OCI-LY3 (cell line): ENCODE measurements around the gene ZNF185.

Experiments
- CTCF ChIP-seq: fragments of 200-600, 300-600 bp; sonication (generic); IDR thresholded peaks from 2 replicates; pipeline ENCODE4 v1.5.1; 2014; ENCODE audit warnings: antibody characterized with exemption, low read length, low read depth
- EZH2phosphoT487 ChIP-seq: fragments of 200-600 bp; shearing (Covaris generic); IDR thresholded peaks from 2 replicates; pipeline ENCODE4 v1.6.1; 2018; ENCODE audit warnings: antibody characterized with exemption, mixed run types, low read depth

GRCh38 chrX:152928761-152929400, 31.0 kb downstream of the ZNF185 start:
- TF ChIP-seq CTCF, result no peak
- no peak for TF ChIP-seq EZH2phosphoT487
